Muscle layer of colon (tissue), 2 donors: Measurements from ENCODE around the gene EGFR.

Experiments
- H3K27ac ChIP-seq: one replicate; pipeline ENCODE4 v1.7.0; 2013; ENCODE audit warnings: low read depth, mild to moderate bottlenecking, low read length, moderate library complexity
- H3K27me3 ChIP-seq, 2 donors: one replicate each; pipeline ENCODE4 v1.7.0; 2013; ENCODE audit warnings: low read length in 2 of 2, mild to moderate bottlenecking in 2 of 2; ENCODE audit not compliant: insufficient read depth in 2 of 2, control insufficient read depth in 1 of 2
- H3K36me3 ChIP-seq: one replicate; pipeline ENCODE4 v1.7.0; 2013; ENCODE audit warnings: mild to moderate bottlenecking, low read length; ENCODE audit not compliant: insufficient read depth
- H3K4me1 ChIP-seq: one replicate; pipeline ENCODE4 v1.7.0; 2013; ENCODE audit warnings: mild to moderate bottlenecking, low read length; ENCODE audit not compliant: insufficient read depth
- H3K4me3 ChIP-seq, 2 donors: one replicate each; pipeline ENCODE4 v1.7.0; 2013; ENCODE audit warnings: low read length in 2 of 2, low read depth in 1 of 2, mild to moderate bottlenecking in 1 of 2, moderate library complexity in 1 of 2
- H3K9ac ChIP-seq: one replicate; pipeline ENCODE4 v1.7.0; 2013; ENCODE audit warnings: low read length
- H3K9me3 ChIP-seq: one replicate; pipeline ENCODE4 v1.7.0; 2013; ENCODE audit warnings: mild to moderate bottlenecking, low read length
- donor health status: abdominal sarcoma.
- donor health status: Adenocarcinoma of cecum.

Gene EGFR

DNA sequence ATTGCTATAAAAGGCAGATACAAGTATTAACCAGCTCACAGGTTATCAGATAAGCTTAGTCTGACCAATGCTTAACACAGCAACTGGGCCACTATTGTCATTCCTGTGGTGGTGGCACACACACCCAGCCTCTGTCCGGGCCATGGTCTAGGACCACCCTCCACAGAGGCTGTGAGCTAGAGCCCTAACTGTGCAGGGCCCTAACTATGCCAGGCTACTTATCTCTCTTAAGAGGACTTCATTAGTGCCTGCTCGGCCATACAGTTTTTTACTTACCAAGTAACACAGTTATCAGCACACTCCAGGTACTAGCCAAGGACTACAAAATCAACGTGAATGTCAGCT is 2.1 kb upstream of the EGFR start:
- H3K4me1 ChIP-seq, result peaks cover 6% of the 10 kb centered on the region
- H3K36me3 ChIP-seq, result no peaks in the 10 kb centered on the region
- H3K4me3 ChIP-seq, result no peak overlapping the region
- no peaks in the 10 kb centered on the region for H3K27me3 ChIP-seq
- H3K9ac ChIP-seq, result no peak overlapping the region
- no peak overlapping the region for H3K27ac ChIP-seq
- H3K9me3 ChIP-seq, result no peaks in the 10 kb centered on the region

- Histone ChIP-seq H3K27me3 (no peaks in the 10 kb centered on the region), H3K9me3 (no peaks in the 10 kb centered on the region), H3K36me3 (no peaks in the 10 kb centered on the region), H3K4me3 (peak overlapping the region in 1 of 2 donors; percentile 64), H3K27ac (peak overlapping the region; percentile 87), H3K4me1 (peaks cover 9% of the 10 kb centered on the region), H3K9ac (no peak overlapping the region)
Measured at GRCh38 chr7:55017841-55018240, 976 bp upstream of the EGFR start.

- Histone ChIP-seq H3K4me1 (peaks cover 9% of the 10 kb centered on the region), H3K36me3 (no peaks in the 10 kb centered on the region), H3K9ac (peak overlapping the region; percentile 51), H3K9me3 (no peaks in the 10 kb centered on the region), H3K27ac (peak overlapping the region; percentile 87), H3K4me3 (peak overlapping the region; percentile 64 to 86), H3K27me3 (no peaks in the 10 kb centered on the region)
Measured at GRCh38 chr7:55019191-55019690, 424 bp downstream of the EGFR start.

DNA sequence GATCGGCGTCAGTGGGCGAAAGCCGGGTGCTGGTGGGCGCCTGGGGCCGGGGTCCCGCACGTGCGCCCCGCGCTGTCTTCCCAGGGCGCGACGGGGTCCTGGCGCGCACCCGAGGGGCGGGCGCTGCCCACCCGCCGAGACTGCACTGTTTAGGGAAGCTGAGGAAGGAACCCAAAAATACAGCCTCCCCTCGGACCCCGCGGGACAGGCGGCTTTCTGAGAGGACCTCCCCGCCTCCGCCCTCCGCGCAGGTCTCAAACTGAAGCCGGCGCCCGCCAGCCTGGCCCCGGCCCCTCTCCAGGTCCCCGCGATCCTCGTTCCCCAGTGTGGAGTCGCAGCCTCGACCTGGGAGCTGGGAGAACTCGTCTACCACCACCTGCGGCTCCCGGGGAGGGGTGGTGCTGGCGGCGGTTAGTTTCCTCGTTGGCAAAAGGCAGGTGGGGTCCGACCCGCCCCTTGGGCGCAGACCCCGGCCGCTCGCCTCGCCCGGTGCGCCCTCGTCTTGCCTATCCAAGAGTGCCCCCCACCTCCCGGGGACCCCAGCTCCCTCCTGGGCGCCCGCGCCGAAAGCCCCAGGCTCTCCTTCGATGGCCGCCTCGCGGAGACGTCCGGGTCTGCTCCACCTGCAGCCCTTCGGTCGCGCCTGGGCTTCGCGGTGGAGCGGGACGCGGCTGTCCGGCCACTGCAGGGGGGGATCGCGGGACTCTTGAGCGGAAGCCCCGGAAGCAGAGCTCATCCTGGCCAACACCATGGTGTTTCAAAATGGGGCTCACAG is 1.1 kb downstream of the EGFR start:
- no peaks in the 10 kb centered on the region for H3K36me3 ChIP-seq
- peaks cover 9% of the 10 kb centered on the region for H3K4me1 ChIP-seq
- peak overlapping the region; percentile 51 for H3K9ac ChIP-seq
- H3K27ac ChIP-seq, result peak overlapping the region; percentile 87
- H3K9me3 ChIP-seq, result no peaks in the 10 kb centered on the region
- peak overlapping the region; percentile 64 to 86 for H3K4me3 ChIP-seq
- no peaks in the 10 kb centered on the region for H3K27me3 ChIP-seq

DNA sequence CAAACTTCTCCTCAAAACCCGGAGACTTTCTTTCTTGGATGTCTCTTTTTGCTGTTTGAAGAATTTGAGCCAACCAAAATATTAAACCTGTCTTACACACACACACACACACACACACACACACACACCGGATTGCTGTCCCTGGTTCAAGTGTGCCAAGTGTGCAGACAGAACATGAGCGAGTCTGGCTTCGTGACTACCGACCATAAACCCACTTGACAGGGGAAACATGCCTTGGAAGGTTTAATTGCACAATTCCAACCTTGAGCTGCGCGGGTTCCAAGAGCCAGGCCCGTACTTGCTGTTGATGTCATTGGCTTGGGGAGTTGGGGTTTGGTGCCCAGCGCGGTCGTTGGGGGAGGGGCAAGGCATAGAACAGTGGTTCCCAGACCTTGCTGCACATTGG is 1.7 kb downstream of the EGFR start:
- Histone ChIP-seq H3K27me3 (no peaks in the 10 kb centered on the region), H3K9me3 (no peaks in the 10 kb centered on the region), H3K4me1 (peaks cover 9% of the 10 kb centered on the region), H3K9ac (no peak overlapping the region), H3K27ac (peak overlapping the region; percentile 87), H3K36me3 (peaks cover 5% of the 10 kb centered on the region), H3K4me3 (peak overlapping the region; percentile 64 to 86)

- H3K4me1 ChIP-seq, result peaks cover 15% of the 10 kb centered on the region
- peak overlapping the region; percentile 87 for H3K27ac ChIP-seq
Measured at GRCh38 chr7:55021053-55021452, 2.2 kb downstream of the EGFR start.

DNA sequence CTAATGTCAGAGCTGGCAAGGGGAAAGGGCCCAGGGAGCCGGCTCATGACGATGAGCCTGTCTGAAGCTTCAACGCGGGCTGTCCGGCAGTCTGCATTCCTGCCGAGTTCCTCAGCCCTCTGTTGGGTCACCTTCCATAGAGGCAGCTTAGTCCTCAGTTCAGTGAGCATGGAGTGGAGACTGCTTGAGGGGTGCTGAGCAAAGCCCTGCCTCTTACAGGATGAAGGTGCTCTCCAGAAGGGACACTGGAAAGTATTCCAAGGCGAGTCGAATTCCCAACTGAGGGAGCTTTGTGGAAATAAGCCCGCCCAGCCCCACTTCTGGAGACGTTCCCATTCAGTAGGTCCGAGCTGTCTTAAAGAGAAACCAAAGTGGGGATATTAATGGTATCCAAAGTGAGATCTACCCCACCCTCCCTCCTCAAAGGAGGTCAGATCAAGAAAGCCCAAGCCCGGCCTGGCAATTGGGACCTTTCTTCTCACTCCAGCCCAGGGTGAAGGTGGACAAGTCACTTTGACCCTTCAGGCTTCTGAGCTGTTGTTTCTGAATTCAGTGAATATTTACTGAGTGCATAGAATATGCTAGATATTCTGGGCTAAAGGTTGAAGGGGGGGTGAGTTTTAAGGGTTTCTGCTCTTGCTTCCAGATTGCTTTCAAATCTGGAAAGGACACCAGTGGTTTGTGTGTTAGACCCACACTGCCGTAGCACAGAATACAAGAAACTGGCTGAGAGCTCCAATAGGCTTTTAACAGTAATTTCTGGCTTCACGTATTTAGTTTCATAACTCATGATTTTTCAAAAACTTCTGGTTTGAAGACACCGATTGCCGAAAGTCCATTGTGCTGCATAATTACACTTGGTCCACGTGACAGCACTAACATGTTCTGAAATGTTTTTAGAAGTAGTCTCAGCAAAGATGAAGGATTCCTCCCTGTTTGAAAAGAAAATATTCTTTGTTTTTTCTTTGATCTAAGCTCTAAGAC is 3.5 kb downstream of the EGFR start:
- no peak overlapping the region for H3K4me3 ChIP-seq
- H3K27ac ChIP-seq, result peak overlapping the region; percentile 7
- no peaks in the 10 kb centered on the region for H3K27me3 ChIP-seq
- no peak overlapping the region for H3K9ac ChIP-seq
- H3K9me3 ChIP-seq, result no peaks in the 10 kb centered on the region
- H3K4me1 ChIP-seq, result peaks cover 28% of the 10 kb centered on the region
- peaks cover 5% of the 10 kb centered on the region for H3K36me3 ChIP-seq

More at GRCh38 chr7:55021053-55021452, 2.2 kb downstream of the EGFR start:
- Histone ChIP-seq H3K4me3 (peak overlapping the region in 1 of 2 donors; percentile 64), H3K9me3 (no peaks in the 10 kb centered on the region), H3K27me3 (no peaks in the 10 kb centered on the region), H3K9ac (no peak overlapping the region), H3K36me3 (peaks cover 5% of the 10 kb centered on the region)

- Histone ChIP-seq H3K9ac (no peak overlapping the region), H3K27me3 (no peaks in the 10 kb centered on the region), H3K9me3 (no peaks in the 10 kb centered on the region), H3K27ac (no peak overlapping the region), H3K36me3 (peaks cover 5% of the 10 kb centered on the region), H3K4me3 (no peak overlapping the region), H3K4me1 (peaks cover 31% of the 10 kb centered on the region)
Measured at GRCh38 chr7:55023841-55024505, 5.2 kb downstream of the EGFR start.

DNA sequence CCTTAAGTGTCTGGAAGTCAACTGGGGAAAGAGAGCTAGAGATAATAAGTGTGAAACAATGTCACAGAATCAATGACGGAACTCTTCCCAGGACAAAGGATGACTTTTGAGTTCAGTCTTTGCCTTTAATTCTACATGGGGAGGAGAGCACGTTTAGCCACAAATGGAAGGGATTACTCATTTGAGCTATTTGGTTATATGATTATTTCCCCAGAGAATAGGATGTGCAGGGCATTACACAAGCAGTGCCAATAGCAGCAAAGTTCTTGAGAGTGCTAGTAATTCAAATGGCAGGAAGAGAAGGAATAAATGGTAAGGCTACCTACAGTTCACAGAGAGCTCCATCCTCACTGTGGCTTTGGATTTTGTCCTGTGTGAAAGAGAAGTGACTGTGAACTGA is 6.0 kb downstream of the EGFR start:
- Histone ChIP-seq H3K27ac (no peak overlapping the region), H3K4me1 (peaks cover 38% of the 10 kb centered on the region)

GRCh38 chr7:55026086-55026790 is 7.4 kb downstream of the EGFR start:
- H3K9me3 ChIP-seq, result no peaks in the 10 kb centered on the region
- H3K4me3 ChIP-seq, result no peak overlapping the region
- peak overlapping the region; percentile 37 for H3K27ac ChIP-seq
- H3K4me1 ChIP-seq, result peaks cover 51% of the 10 kb centered on the region
- no peak overlapping the region for H3K9ac ChIP-seq
- H3K36me3 ChIP-seq, result peaks cover 5% of the 10 kb centered on the region
- H3K27me3 ChIP-seq, result no peaks in the 10 kb centered on the region

More for the DNA sequence above, 6.0 kb downstream of the EGFR start:
- H3K36me3 ChIP-seq, result peaks cover 5% of the 10 kb centered on the region
- H3K9ac ChIP-seq, result no peak overlapping the region
- H3K4me3 ChIP-seq, result no peak overlapping the region
- H3K9me3 ChIP-seq, result no peaks in the 10 kb centered on the region
- no peaks in the 10 kb centered on the region for H3K27me3 ChIP-seq
